HG03139 (cell line): Measurements from ENCODE around the gene CENPC.
A peak's percentile ranks its signal among the peaks of the same experiment; 100 is the strongest.
"Not testable (repeated sequence)": the region's sequence is repeated elsewhere in the genome, so short reads cannot be mapped to it uniquely, and the experiment has no call there.

Experiments
- ATAC-seq: cut with Tn5 transposase; IDR thresholded peaks from one replicate; pipeline ENCODE4 v1.9.1; 2021; ENCODE audit not compliant: unreplicated experiment

CENPC gene

DNA sequence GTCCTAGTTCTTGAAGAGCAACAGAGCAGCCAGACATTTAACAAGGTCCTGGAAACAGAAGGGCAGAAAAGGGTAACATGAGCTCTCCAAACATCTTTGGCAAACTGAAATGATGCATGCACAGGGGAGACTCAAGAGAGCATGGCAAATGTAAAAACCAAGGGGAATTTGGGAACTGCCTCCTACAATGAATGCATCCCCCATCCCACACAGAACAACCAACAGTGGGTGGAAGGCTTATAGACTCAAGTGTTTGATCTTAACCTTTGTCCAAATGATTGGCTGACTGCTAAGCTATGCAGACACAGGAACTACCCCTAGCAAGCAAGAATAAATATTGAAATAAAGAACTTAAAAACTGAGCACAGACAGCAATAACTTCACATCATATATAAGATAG, 74.4 kb downstream of the CENPC start:
- no peak for ATAC-seq

DNA sequence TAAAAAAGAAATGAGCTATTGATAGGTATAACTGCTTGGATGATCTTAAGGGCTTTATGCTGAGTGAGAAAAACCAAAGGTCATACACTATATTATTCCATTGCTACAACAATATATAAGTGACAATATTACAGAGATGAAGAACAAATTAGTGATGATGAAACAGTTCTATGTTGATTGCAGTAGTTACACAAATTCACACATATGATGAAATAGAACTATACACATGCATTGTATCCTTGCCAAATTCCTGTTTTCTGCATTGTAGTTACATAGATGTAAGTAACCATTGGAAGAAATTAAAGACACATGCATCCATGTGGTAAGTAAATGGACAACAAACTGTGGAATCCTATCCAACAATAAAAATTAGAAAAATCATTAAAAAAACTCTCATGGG, 76.5 kb downstream of the CENPC start:
- ATAC-seq: no peak

DNA sequence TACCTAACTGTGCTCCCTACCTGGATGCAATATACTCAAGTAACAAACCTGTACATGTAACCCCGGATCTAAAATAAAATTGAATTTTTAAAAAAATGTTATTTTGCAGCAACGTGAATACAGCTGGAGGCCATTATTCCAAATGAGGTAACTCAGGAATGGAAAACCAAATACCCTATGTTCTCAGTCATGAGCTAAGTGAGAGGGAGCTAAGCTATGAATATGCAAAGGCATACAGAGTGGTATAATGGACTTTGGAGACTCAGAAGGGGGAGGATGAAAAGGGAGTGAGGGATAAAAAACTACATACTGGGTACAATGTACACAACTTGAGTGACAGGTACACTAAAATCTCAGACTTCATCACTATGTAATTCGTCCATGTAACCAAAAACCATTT, 78.6 kb downstream of the CENPC start:
- ATAC-seq: no peak

DNA sequence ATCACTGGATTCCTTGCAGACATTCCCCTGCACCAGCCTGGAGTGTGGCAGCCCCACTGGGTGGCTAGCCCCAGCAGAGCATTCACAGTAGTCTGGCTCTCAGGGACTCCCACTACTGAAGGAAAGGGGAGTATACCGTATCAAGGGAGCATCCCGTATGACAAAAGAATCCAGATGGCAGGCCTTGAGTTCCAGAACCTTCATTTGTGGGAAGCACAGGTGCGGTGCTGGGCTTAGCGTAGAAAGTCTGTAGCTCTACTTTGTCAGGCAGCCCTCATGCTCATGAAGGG, 79.6 kb downstream of the CENPC start:
- ATAC-seq: no peak

DNA sequence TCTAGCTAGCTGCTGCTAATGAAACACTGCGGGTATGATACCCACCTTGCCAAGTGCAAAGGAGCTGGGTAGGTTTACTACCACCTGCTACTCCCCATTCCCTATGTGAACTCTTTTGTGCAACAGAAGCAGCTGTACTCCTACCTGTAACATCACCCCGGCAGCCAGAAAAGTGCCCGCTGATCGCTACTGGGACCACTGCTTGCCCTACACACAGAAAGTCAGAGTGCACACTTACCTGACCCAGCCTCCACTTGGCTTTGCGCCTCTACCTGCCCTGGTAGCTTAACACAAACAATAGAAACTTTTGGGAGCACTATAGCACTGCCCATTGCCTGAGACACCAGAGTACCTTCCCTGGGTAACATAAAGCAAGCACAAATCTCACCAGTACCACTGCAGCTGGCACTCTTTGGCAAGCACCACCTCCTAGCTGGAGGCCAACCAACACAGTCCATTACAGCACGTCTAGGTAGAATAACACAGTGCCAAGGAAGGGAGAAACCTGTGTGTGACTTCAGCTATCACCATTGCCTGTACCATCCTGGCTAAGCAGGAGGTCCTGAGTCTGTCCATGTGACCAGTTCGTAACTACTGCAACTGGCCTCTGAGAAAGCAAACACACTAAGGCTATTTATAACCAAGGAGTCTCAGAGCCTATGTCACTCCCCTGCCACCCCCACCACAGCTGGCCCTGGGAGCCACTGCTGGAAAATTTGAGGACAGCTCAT, 80.1 kb downstream of the CENPC start:
- no peak for ATAC-seq

DNA sequence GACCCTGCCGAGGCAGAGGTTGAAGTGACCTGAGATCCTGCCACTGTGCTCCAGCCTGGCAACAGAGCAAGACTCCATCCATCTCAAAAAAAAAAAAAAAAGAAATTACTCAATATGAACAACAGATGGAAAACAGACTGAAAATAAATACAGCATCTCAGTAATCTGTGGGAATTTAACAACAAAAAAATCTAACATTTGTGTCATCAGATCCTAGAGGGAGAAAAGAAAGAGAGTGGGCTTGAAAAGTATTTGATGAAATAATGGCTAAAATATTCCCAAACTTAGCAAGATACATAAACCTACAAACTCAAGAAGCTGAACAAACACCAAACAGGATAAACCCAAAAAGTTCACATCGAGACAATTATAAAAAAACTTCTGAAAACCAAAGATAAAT, 84.7 kb downstream of the CENPC start:
- no peak for ATAC-seq

DNA sequence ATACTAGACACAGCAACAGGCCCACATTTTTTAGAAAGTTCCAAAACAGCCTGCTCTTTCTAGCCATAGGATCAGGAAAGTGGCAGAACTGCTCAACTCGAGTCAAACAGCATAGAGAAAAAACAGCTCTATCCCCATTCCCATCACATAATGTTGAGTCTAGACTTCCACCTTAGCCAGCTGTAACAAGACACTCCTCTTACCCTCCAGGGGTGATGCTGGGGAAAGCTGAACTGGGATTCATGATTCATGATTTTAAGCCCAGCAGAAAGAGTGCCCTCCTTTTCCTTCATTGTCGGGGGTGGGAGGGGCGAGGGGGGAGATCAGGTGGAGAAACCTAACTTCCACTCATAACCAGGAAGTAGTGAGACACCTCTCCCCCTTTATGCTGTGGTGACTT, 86.1 kb downstream of the CENPC start:
- no peak for ATAC-seq

DNA sequence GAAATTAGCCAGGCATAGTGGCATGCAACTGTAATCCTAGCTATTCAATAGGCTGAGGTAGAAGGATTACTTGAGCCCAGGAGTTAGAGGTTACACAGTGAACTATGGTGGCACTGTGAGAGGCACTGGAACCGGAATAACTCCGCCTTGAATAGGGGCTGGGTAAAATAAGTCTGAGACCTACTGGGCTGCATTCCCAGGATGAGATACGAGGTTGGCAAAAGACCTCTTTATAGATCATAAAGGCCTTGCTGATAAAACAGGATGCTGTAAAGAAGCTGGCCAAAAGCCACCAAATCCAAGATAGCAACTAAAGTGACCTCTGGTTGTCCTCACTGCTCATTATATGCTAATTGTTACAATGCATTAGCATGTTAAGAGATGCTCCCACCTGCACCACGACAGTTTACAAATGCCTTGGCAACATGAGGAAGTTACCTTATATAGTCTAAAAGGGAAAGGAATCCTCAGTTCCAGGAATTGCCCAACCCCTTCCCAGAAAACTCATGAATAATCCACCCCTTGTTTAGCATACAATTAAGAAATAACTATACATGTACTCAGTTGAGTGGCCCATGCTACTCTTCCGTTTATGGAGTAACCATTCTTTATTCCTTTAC, 88.6 kb downstream of the CENPC start:
- ATAC-seq: no peak

DNA sequence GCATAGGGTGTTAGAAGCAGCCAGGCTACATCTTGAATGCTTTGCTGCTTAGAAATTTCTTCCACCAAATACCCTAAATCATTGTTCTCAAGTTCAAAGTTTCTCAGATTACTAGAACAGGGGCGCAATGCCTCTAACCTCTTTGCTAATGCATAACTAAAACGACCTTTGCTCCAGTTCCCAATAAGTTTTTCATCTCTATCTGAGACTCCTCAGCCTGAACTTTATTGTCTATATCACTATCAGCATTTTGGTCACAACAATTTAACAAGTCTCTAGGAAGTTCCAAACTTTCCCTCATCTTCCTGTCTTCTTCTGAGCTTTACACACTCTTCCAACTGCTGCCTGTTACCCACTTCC, 92.5 kb downstream of the CENPC start:
- ATAC-seq: not testable (repeated sequence)

DNA sequence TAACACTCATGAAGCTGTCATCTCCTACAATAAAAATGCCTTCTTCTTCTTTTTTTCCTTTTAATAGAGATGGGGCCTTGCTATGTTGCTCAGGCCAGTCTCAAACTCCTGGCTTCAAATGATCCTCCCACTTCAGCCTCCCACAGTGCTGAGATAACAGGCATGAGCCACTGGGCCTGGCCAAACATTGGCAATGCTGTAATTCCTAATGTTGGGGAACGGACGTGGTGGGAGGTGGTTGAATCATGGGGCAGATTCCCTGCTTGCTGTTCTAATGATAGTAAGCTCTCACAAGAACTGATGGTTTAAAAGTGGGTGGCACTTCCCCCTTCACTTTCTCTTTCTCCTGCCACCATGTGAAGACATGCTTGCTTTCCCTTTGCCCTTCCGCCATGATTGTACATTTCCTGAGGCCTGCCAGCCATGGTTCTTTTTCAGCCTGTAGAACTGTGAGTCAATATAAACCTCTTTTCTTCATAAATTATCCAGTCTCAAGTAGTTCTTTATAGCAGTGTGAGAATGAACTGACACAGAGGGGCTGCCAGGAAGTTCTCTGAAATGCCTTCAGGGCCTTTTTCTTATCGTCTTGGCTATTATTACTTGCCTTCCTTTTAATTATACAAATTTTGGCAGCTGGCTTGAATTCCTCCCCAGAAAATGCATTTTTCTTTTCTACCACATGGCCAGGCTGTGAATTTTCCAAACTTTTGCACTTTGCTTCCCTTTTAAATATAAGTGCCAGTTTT, 93.0 kb downstream of the CENPC start:
- ATAC-seq: no peak

DNA sequence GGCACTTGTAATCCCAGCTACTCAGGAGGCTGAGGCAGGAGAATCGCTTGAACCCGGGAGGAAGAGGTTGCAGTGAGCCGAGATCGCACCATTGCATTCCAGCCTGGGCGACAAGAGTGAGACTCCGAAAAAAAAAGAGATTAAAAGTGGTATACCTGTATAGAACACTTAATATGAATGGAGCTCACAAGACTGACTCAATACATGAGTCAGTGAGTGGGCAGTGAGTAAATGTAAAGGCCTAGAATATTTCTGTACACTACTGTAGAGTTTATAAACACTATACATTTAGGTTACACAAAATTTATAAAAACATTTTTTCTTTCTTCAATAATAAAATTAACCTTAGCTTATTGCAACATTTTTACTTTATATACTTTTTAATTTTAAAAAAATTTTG, 93.8 kb downstream of the CENPC start:
- ATAC-seq: no peak

DNA sequence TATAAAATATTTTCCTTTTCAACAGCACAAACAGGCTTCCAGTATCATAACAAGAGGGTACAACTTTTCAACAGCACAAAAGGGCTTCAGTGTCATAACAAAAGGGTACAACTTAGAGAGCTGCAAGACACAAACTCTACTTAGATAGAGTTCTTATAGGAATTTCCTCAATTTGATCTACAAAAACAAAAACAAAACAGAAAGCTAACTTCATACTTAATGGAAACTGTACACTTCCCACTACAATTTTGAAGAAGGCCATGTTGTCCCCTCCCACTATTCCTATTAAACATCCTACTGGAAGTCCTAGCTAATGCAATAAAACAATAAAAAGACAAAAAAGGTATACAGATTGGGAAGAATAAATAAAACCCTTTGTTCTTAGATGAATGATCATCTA, 96.7 kb downstream of the CENPC start:
- no peak for ATAC-seq

DNA sequence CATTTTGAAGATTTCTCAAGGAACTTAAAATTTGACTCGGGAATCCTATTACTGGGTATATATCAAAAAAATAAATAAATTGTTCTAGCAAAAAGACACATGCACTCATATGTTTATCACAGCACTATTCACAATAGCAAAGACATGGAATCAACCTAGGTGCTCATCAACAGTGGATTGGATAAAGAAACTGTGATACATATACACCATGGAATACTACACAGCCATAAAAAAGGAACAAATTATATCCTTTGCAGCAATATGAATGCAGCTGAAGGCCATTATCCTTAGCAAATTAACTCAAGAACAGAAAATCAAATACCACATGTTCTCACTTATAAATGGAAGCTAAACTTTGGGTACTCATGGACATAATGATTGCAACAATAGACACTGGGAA, 97.4 kb downstream of the CENPC start:
- no peak for ATAC-seq

DNA sequence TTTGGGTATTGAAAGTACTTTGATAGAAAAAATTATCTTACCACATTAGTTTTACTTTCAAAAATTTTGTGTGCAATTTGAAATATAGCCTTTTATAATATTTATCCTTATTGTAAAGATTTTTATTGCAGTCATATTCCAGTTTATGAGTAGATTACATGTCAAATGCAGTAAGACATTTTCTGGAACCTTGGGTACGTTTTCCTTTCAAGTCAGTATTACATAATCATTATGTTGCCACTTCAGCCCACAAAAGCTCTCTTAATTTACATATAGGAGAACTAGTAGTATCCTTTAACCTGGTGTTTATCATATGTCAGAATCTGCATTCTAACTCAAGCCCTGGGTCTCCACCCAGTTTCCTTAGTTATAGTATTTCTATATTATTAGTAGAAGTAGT, 98.5 kb downstream of the CENPC start:
- ATAC-seq: no peak

DNA sequence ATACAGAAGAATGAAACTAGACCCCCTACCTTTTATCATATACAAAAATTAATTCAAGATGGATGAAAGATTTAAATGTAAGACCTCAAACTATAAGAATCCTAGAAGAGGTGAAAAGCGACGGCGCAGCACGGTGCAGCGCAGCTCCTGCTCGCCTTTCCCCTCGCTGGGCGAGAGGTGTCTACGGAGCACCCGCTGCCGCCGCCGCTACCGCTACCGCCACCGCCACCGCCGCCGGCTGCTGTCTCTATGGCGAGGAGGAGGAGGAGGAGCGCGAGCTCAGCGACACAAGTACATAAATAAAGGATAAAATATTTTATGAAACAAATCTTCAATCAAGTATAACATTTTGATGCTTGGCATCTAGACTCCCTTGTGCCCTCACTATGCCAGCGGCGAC, 99.4 kb downstream of the CENPC start:
- ATAC-seq: not testable (repeated sequence)

DNA sequence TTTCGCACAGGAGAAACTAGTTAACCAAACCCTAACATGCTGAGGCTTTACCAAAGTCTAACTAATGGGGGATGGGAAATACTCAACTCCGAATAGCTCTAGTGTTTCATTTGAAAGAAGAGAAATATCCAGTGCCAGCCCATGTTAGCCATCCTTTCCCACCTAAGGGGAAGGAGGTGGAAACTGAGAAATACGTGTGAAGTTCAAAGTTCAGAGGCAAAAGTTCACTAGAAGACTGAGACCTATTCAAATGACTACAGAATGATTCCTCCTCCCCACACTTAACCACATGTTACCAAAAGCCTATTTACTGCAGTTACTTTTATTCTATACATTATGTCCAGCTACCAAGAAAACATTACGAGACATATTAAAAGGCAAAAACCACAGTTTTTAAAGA, 106.3 kb downstream of the CENPC start:
- no peak for ATAC-seq

DNA sequence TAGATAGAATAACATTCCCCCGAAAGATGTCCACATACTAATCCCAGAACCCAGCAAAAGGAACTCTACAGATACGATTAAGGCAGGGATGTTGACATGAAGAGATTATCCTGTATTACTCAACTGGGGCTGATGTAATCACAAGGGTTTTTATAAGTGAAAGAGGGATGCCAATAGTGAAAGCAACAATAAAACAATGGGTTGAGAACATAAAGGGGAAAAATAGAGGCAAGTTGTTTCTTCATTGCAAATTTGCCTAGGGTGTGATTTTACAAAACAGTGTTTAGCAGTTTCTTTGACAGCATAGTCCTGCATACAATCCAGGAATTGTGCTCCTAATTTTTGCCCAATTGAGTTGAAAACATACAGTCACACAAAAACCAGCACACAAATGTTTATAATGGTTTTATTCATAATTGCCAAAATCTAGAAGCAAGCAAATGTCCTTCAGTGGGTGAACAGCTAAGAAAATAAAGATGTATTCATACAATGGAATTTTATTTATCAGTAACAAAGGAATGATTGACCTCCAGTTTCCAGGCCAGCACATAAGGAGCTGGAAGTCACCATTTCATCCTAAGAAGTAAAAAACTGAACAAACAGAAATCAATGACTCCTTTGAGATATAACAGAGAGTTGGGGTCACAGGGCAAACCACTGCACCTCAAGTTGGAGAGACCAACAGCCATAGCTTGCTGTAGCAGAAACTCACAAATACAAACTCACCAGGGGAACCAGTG, 107.2 kb downstream of the CENPC start:
- ATAC-seq: no peak

DNA sequence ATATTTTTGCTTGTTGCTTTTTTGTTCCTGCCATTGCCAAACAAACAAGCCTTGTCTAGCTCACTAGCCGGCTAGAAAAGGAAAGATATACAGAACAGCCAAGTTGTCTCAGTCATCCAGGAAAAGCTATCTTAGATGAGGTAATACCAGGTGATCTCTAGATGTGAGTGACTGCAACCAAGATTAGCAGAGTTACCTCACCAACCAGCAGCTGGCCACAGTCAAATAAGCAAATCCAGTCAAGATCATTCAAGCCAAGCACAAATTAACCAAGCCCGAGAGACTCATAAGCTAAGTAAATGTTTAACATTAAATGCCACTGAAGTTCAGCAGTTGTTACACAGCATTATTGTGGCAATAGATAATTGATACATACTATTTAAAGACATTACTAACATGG, 108.6 kb downstream of the CENPC start:
- ATAC-seq: peak; percentile 96

DNA sequence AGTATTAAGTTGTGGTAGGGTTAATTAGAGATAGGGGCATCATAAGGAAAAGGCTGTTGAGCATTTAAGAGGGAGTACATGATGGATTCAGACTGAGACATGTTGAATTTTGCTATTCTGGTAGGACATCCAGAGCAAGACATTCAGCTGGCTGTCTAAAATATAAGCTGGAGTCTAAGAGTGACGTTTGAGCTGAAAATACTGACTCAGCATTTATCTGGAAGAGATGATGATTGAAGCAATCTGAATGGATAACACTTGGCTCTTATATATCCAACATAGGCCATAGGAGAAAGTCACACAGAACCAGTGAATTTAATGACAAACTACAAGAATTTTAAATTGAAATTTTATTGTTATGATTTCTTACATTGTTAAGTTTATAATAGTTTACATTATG, 114.3 kb downstream of the CENPC start:
- no peak for ATAC-seq

DNA sequence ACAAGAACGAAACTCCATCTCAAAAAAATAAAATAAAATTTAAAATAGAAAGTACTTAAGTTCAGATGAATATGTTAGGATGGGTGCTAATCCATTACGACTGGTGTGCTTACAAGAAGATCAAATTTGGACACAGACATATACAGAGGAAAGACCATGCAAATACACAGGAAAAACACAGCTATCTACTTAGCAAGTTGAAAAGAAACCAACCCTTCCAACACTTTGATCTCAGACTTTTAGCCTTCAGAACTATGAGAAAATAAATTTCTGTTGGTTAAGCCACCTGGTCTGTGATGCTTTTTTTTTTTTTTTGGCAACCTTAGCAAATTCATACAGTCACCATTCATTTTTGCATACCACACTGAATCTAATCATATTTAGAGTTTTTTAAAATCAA, 116.5 kb downstream of the CENPC start:
- ATAC-seq: no peak
